Activated naive CD4-positive, alpha-beta T cell treated with anti-CD3 and anti-CD28 coated beads for 36 hours (primary cell): ENCODE results near the gene MGA. TPM values are rescaled to one million over a fixed set of nuclear protein-coding genes. Genes with fewer than 3 reads are reported as not detected.

Experiments
- CTCF ChIA-PET: fragments of 350-600 bp; sonication (Branson Sonifier 250); formaldehyde crosslinking; loops from one replicate; lab custom pipeline; 2021; ENCODE audit warnings: antibody characterized with exemption; lab: Charles Lee
- DNase-seq: peaks from one replicate; pipeline ENCODE4 v3.0.0-alpha.2; 2020
- H3K27ac Mint-ChIP-seq: one replicate; pipeline ENCODE4 v1.8.0; 2021; ENCODE audit warnings: mild to moderate bottlenecking, mixed read lengths
- H3K27me3 Mint-ChIP-seq: one replicate; pipeline ENCODE4 v1.8.0; 2021; ENCODE audit warnings: low read depth, mixed read lengths
- H3K36me3 Mint-ChIP-seq: one replicate; pipeline ENCODE4 v1.8.0; 2021; ENCODE audit warnings: low read depth, mixed read lengths
- H3K4me1 Mint-ChIP-seq: one replicate; pipeline ENCODE4 v1.8.0; 2021; ENCODE audit warnings: low read depth, mixed read lengths
- H3K4me3 Mint-ChIP-seq: one replicate; pipeline ENCODE4 v1.8.0; 2021; ENCODE audit warnings: mild to moderate bottlenecking, moderate library complexity, mixed read lengths
- H3K9me3 Mint-ChIP-seq: one replicate; pipeline ENCODE4 v1.8.0; 2021; ENCODE audit warnings: mixed read lengths
- intact Hi-C: fragments of 100-400 bp; cut with micrococcal nuclease; formaldehyde crosslinking; loops from one replicate; pipeline ENCODE4 v1.15.1; 2023
- total RNA-seq, 2 experiments: library from RNA; stranded (reverse); gene quantifications; one replicate each; pipeline ENCODE4 v1.2.3, GENCODE V29; 2021

The MGA gene
- total RNA-seq, 2 experiments from 2014 or later, result 27.4 to 28.3 TPM

- intact Hi-C loops, result no loop called here
- H3K4me3 Mint-ChIP-seq, result no peak overlapping the region
Observed at GRCh38 chr15:41789662-41790061, 129.5 kb downstream of the MGA start.

GRCh38 chr15:41790169-41790568, 130.0 kb downstream of the MGA start:
- Mint-ChIP-seq H3K27ac (no peak overlapping the region), H3K27me3 (no peaks in the 10 kb centered on the region), H3K4me1 (peaks cover 35% of the 10 kb centered on the region), H3K36me3 (no peaks in the 10 kb centered on the region), H3K9me3 (no peaks in the 10 kb centered on the region), H3K4me3 (no peak overlapping the region)
- intact Hi-C loops, result no loop called here
- CTCF ChIA-PET, result interaction anchor here (1.0 to 6.4 kb wide), 3 partner anchors 14 to 22 kb away, joined by 3 to 32 read pairs (median 4); partner anchors contain the start of gene MAPKBP1
- DNase-seq, result no peak

More at GRCh38 chr15:41789662-41790061, 129.5 kb downstream of the MGA start:
- no peaks in the 10 kb centered on the region for H3K9me3 Mint-ChIP-seq
- H3K36me3 Mint-ChIP-seq, result no peaks in the 10 kb centered on the region
- H3K27me3 Mint-ChIP-seq, result no peaks in the 10 kb centered on the region
- no peak overlapping the region for H3K27ac Mint-ChIP-seq
- H3K4me1 Mint-ChIP-seq, result peaks cover 33% of the 10 kb centered on the region
- no peak for DNase-seq
- CTCF ChIA-PET, result interaction anchor here (1.0 to 6.4 kb wide), 3 partner anchors 14 to 22 kb away, joined by 3 to 32 read pairs (median 4); partner anchors contain the start of gene MAPKBP1

- H3K9me3 Mint-ChIP-seq, result no peaks in the 10 kb centered on the region
- no peaks in the 10 kb centered on the region for H3K36me3 Mint-ChIP-seq
- DNase-seq, result no peak
- H3K27ac Mint-ChIP-seq, result no peak overlapping the region
- CTCF ChIA-PET, result interaction anchor here (1.0 to 6.4 kb wide), 4 partner anchors 10 to 21 kb away, joined by 4 to 32 read pairs (median 4); partner anchors contain the start of gene MAPKBP1
- peaks cover 39% of the 10 kb centered on the region for H3K4me1 Mint-ChIP-seq
- H3K4me3 Mint-ChIP-seq, result no peak overlapping the region
- intact Hi-C loops, result no loop called here
- no peaks in the 10 kb centered on the region for H3K27me3 Mint-ChIP-seq
Observed at GRCh38 chr15:41790756-41791546, 130.7 kb downstream of the MGA start.

- Mint-ChIP-seq H3K4me3 (no peak overlapping the region), H3K4me1 (peaks cover 43% of the 10 kb centered on the region), H3K36me3 (no peaks in the 10 kb centered on the region), H3K27ac (no peak overlapping the region), H3K9me3 (no peaks in the 10 kb centered on the region), H3K27me3 (no peaks in the 10 kb centered on the region)
- DNase-seq, result no peak
- CTCF ChIA-PET, result interaction anchor here (1.0 to 6.4 kb wide), 4 partner anchors 11 to 21 kb away, joined by 4 to 32 read pairs (median 4); partner anchors contain the start of gene MAPKBP1
- intact Hi-C loops, result no loop called here
Observed at GRCh38 chr15:41791547-41791937, 131.3 kb downstream of the MGA start.

GRCh38 chr15:41792000-41792637, 131.9 kb downstream of the MGA start:
- CTCF ChIA-PET, result interaction anchor here (1.0 to 6.4 kb wide), 4 partner anchors 11 to 20 kb away, joined by 4 to 32 read pairs (median 4); partner anchors contain the start of gene MAPKBP1
- Mint-ChIP-seq H3K27me3 (no peaks in the 10 kb centered on the region), H3K4me3 (no peak overlapping the region), H3K9me3 (no peaks in the 10 kb centered on the region), H3K36me3 (no peaks in the 10 kb centered on the region), H3K4me1 (peaks cover 46% of the 10 kb centered on the region), H3K27ac (no peak overlapping the region)
- intact Hi-C loops, result no loop called here
- no peak for DNase-seq

GRCh38 chr15:41794081-41794480, 133.9 kb downstream of the MGA start:
- no peaks in the 10 kb centered on the region for H3K9me3 Mint-ChIP-seq
- no peak overlapping the region for H3K4me3 Mint-ChIP-seq
- H3K27me3 Mint-ChIP-seq, result no peaks in the 10 kb centered on the region
- peaks cover 37% of the 10 kb centered on the region for H3K4me1 Mint-ChIP-seq
- intact Hi-C loops, result no loop called here
- CTCF ChIA-PET, result interaction anchor here (1.6 kb wide), 1 partner anchor 13 kb away, joined by 4 read pairs; no protein-coding TSS in a partner anchor
- DNase-seq, result no peak
- no peaks in the 10 kb centered on the region for H3K36me3 Mint-ChIP-seq
- H3K27ac Mint-ChIP-seq, result no peak overlapping the region

GRCh38 chr15:41795996-41796856, 136.0 kb downstream of the MGA start:
- no peak overlapping the region for H3K27ac Mint-ChIP-seq
- no peaks in the 10 kb centered on the region for H3K27me3 Mint-ChIP-seq
- peaks cover 19% of the 10 kb centered on the region for H3K4me1 Mint-ChIP-seq
- intact Hi-C loops, result loop anchor here (2.0 kb wide), 1 partner anchor 17 kb away; no protein-coding TSS in a partner anchor
- DNase-seq, result no peak
- CTCF ChIA-PET, result interaction anchor here (0.7 to 1.4 kb wide), 3 partner anchors 10 to 458 kb away, joined by 3 to 6 read pairs (median 3); no protein-coding TSS in a partner anchor
- no peak overlapping the region for H3K4me3 Mint-ChIP-seq
- H3K9me3 Mint-ChIP-seq, result no peaks in the 10 kb centered on the region
- peaks cover 1% of the 10 kb centered on the region for H3K36me3 Mint-ChIP-seq

- H3K4me3 Mint-ChIP-seq, result no peak overlapping the region
- peaks cover 16% of the 10 kb centered on the region for H3K4me1 Mint-ChIP-seq
- no peaks in the 10 kb centered on the region for H3K9me3 Mint-ChIP-seq
- intact Hi-C loops, result loop anchor here (2.0 kb wide), 1 partner anchor 19 kb away; no protein-coding TSS in a partner anchor
- DNase-seq, result no peak
- H3K27me3 Mint-ChIP-seq, result no peaks in the 10 kb centered on the region
- no peak overlapping the region for H3K27ac Mint-ChIP-seq
- CTCF ChIA-PET, result interaction anchor here (0.6 to 1.4 kb wide), 3 partner anchors 9 to 495 kb away, joined by 3 to 6 read pairs (median 3); no protein-coding TSS in a partner anchor
- H3K36me3 Mint-ChIP-seq, result peaks cover 1% of the 10 kb centered on the region
Observed at GRCh38 chr15:41797201-41797944, 137.2 kb downstream of the MGA start.

GRCh38 chr15:41798607-41799487, 138.6 kb downstream of the MGA start:
- Mint-ChIP-seq H3K27me3 (no peaks in the 10 kb centered on the region), H3K27ac (no peak overlapping the region), H3K36me3 (peaks cover 4% of the 10 kb centered on the region), H3K9me3 (no peaks in the 10 kb centered on the region), H3K4me3 (no peak overlapping the region), H3K4me1 (peaks cover 16% of the 10 kb centered on the region)
- CTCF ChIA-PET, result interaction anchor here (0.6 to 4.5 kb wide), 3 partner anchors 12 to 59 kb away, joined by 3 to 23 read pairs (median 19); partner anchors contain the start of gene MAPKBP1
- intact Hi-C loops, result no loop called here
- DNase-seq, result no peak

GRCh38 chr15:41799488-41799805, 139.2 kb downstream of the MGA start:
- CTCF ChIA-PET, result interaction anchor here (3.8 to 4.5 kb wide), 2 partner anchors 12 to 26 kb away, joined by 19 to 23 read pairs; partner anchors contain the start of gene MAPKBP1

More at GRCh38 chr15:41799488-41799805, 139.2 kb downstream of the MGA start:
- Mint-ChIP-seq H3K9me3 (no peaks in the 10 kb centered on the region), H3K27me3 (no peaks in the 10 kb centered on the region), H3K27ac (no peak overlapping the region), H3K4me1 (peaks cover 21% of the 10 kb centered on the region), H3K36me3 (peaks cover 4% of the 10 kb centered on the region), H3K4me3 (no peak overlapping the region)
- intact Hi-C loops, result no loop called here
- DNase-seq, result no peak
